SK-N-SH treated with all-trans-retinoic acid at 6 μM for 48 hours (cell line): ENCODE measurements around the gene BMERB1.
"Not testable (repeated sequence)": the region's sequence is repeated elsewhere in the genome, so short reads cannot be mapped to it uniquely, and the experiment has no call there.

Experiments
- ATAC-seq: fragments of 200-7000 bp; cut with Tn5 transposase; 3 replicates; pipeline ENCODE4 v1.9.1; 2020; ENCODE audit warnings: mild to moderate bottlenecking, moderate library complexity
- ARNTL ChIP-seq: fragments of 450-650 bp; formaldehyde crosslinking; IDR thresholded peaks from 2 replicates; pipeline ENCODE4 v1.5.0; 2020; ENCODE audit warnings: low read depth, mild to moderate bottlenecking, moderate library complexity, borderline replicate concordance
- BACH2 ChIP-seq: fragments of 250-450 bp; sonication (Bioruptor Pico); IDR thresholded peaks from 2 replicates; pipeline ENCODE4 v1.9.0; 2021; ENCODE audit warnings: mild to moderate bottlenecking, borderline replicate concordance
- CREB5 ChIP-seq: fragments of 250-450 bp; sonication (Bioruptor Pico); IDR thresholded peaks from 2 replicates; pipeline ENCODE4 v1.5.1; 2020; ENCODE audit warnings: low read depth, mild to moderate bottlenecking, moderate library complexity
- CSDC2 ChIP-seq: fragments of 250-450 bp; sonication (Bioruptor Pico); IDR thresholded peaks from 2 replicates; pipeline ENCODE4 v1.5.0; 2020; ENCODE audit warnings: mild to moderate bottlenecking, moderate library complexity
- CSRNP3 ChIP-seq: fragments of 250-450 bp; sonication (Bioruptor Pico); IDR thresholded peaks from 2 replicates; pipeline ENCODE4 v1.5.1; 2021; ENCODE audit warnings: mild to moderate bottlenecking, moderate library complexity
- ESRRG ChIP-seq: fragments of 250-450 bp; sonication (Bioruptor Pico); IDR thresholded peaks from 2 replicates; pipeline ENCODE4 v1.6.1; 2021; ENCODE audit warnings: mild to moderate bottlenecking
- ISL1 ChIP-seq: fragments of 250-450 bp; sonication (Bioruptor Pico); IDR thresholded peaks from 2 replicates; pipeline ENCODE4 v2.1.2; 2022; ENCODE audit warnings: mild to moderate bottlenecking, moderate library complexity
- POU6F1 ChIP-seq: fragments of 250-450 bp; sonication (Bioruptor Pico); IDR thresholded peaks from 2 replicates; pipeline ENCODE4 v1.8.0; 2021; ENCODE audit warnings: low read depth, mild to moderate bottlenecking, moderate library complexity, borderline replicate concordance
- PPARA ChIP-seq: fragments of 250-450 bp; sonication (Bioruptor Pico); IDR thresholded peaks from 2 replicates; pipeline ENCODE4 v1.5.0; 2020; ENCODE audit warnings: mild to moderate bottlenecking, borderline replicate concordance
- RARB ChIP-seq: fragments of 250-450 bp; sonication (Bioruptor Pico); IDR thresholded peaks from 2 replicates; pipeline ENCODE4 v1.8.0; 2021; ENCODE audit warnings: mild to moderate bottlenecking, moderate library complexity
- SNAI2 ChIP-seq: fragments of 250-450 bp; sonication (Bioruptor Pico); IDR thresholded peaks from 2 replicates; pipeline ENCODE4 v1.5.0; 2020; ENCODE audit warnings: mild to moderate bottlenecking, moderate library complexity
- TOX ChIP-seq: fragments of 250-450 bp; sonication (Bioruptor Pico); IDR thresholded peaks from 2 replicates; pipeline ENCODE4 v1.8.0; 2021; ENCODE audit warnings: mild to moderate bottlenecking, moderate library complexity, borderline replicate concordance
- ZC3H10 ChIP-seq: fragments of 250-450 bp; sonication (Bioruptor Pico); IDR thresholded peaks from 2 replicates; pipeline ENCODE4 v1.5.1; 2021; ENCODE audit warnings: mild to moderate bottlenecking, moderate library complexity
- ZFP3 ChIP-seq: fragments of 250-450 bp; sonication (Bioruptor Pico); IDR thresholded peaks from 2 replicates; pipeline ENCODE4 v1.5.0; 2020; ENCODE audit warnings: mild to moderate bottlenecking, moderate library complexity
- ZFP30 ChIP-seq: fragments of 450-650 bp; formaldehyde crosslinking; IDR thresholded peaks from 2 replicates; pipeline ENCODE4 v1.5.0; 2022; ENCODE audit warnings: mild to moderate bottlenecking, moderate library complexity
- ZNF70 ChIP-seq: fragments of 450-650 bp; formaldehyde crosslinking; IDR thresholded peaks from 2 replicates; pipeline ENCODE4 v1.5.0; 2020; ENCODE audit warnings: mild to moderate bottlenecking, moderate library complexity
- ZNF8 ChIP-seq: fragments of 450-650 bp; formaldehyde crosslinking; IDR thresholded peaks from 2 replicates; pipeline ENCODE4 v1.5.0; 2020; ENCODE audit warnings: mild to moderate bottlenecking, moderate library complexity

Gene BMERB1

GRCh38 chr16:15396948-15397594 lies 37.3 kb upstream of the BMERB1 start:
- TF ChIP-seq SNAI2 (CRISPR knock-in tag) (no peak), RARB (CRISPR knock-in tag) (no peak), CSDC2 (CRISPR knock-in tag) (no peak), PPARA (CRISPR knock-in tag) (no peak), ZFP3 (no peak), ZNF8 (CRISPR knock-in tag) (no peak), CREB5 (CRISPR knock-in tag) (no peak), CSRNP3 (CRISPR knock-in tag) (no peak)
- ATAC-seq, result no peak

- no peak for TF ChIP-seq PPARA (CRISPR knock-in tag)
- no peak for ATAC-seq
These were observed 35.6 kb upstream of the BMERB1 start for GRCh38 chr16:15398618-15399316.

- TF ChIP-seq ZFP30 (CRISPR knock-in tag) (no peak), ZC3H10 (CRISPR knock-in tag) (no peak), CSRNP3 (CRISPR knock-in tag) (no peak), ARNTL (CRISPR knock-in tag) (no peak), ESRRG (CRISPR knock-in tag) (no peak)
- ATAC-seq, result no peak
These were observed 35.1 kb upstream of the BMERB1 start for GRCh38 chr16:15399317-15399716.

GRCh38 chr16:15400314-15400713 lies 34.1 kb upstream of the BMERB1 start:
- ATAC-seq, result not testable (repeated sequence)

GRCh38 chr16:15401972-15402371 lies 32.4 kb upstream of the BMERB1 start:
- TF ChIP-seq ZNF70 (CRISPR knock-in tag), result no peak
- no peak for TF ChIP-seq POU6F1 (CRISPR knock-in tag)
- TF ChIP-seq ARNTL (CRISPR knock-in tag), result no peak
- no peak for TF ChIP-seq BACH2
- TF ChIP-seq ZC3H10 (CRISPR knock-in tag), result no peak
- no peak for TF ChIP-seq ISL1 (CRISPR knock-in tag)
- ATAC-seq, result no peak

GRCh38 chr16:15403392-15403995 lies 30.9 kb upstream of the BMERB1 start:
- no peak for ATAC-seq
- no peak for TF ChIP-seq PPARA (CRISPR knock-in tag)
- TF ChIP-seq ESRRG (CRISPR knock-in tag), result no peak
- no peak for TF ChIP-seq ZFP30 (CRISPR knock-in tag)
- no peak for TF ChIP-seq ZC3H10 (CRISPR knock-in tag)
- no peak for TF ChIP-seq BACH2
- TF ChIP-seq RARB (CRISPR knock-in tag), result no peak
- no peak for TF ChIP-seq TOX (CRISPR knock-in tag)

GRCh38 chr16:15404091-15404490 lies 30.3 kb upstream of the BMERB1 start:
- not testable (repeated sequence) for ATAC-seq
